HG02642 (cell line): ENCODE data around the gene BSDC1.
"Not testable (repeated sequence)": the region's sequence is repeated elsewhere in the genome, so short reads cannot be mapped to it uniquely, and the experiment has no call there.

Experiments
- ATAC-seq: cut with Tn5 transposase; IDR thresholded peaks from one replicate; pipeline ENCODE4 v1.9.1; 2021; ENCODE audit warnings: mild to moderate bottlenecking; ENCODE audit not compliant: unreplicated experiment, poor library complexity

Gene BSDC1

GRCh38 chr1:32396524-32396923 is 2.3 kb upstream of the BSDC1 start:
- ATAC-seq: not testable (repeated sequence)

- no peak for ATAC-seq
Measured at GRCh38 chr1:32394890-32395432, 720 bp upstream of the BSDC1 start.

GRCh38 chr1:32393832-32394140 is 455 bp downstream of the BSDC1 start:
- ATAC-seq: peak; percentile 18

- ATAC-seq: no peak
Measured at GRCh38 chr1:32393136-32393535, 1.1 kb downstream of the BSDC1 start.

- ATAC-seq: no peak
Measured at GRCh38 chr1:32392325-32392724, 1.9 kb downstream of the BSDC1 start.

- ATAC-seq: no peak
Measured at GRCh38 chr1:32390904-32391870, 3.1 kb downstream of the BSDC1 start.

- no peak for ATAC-seq
Measured at GRCh38 chr1:32388641-32389040, 5.6 kb downstream of the BSDC1 start.

- ATAC-seq: no peak
Measured at GRCh38 chr1:32386676-32387392, 7.4 kb downstream of the BSDC1 start.

- no peak for ATAC-seq
Measured at GRCh38 chr1:32380057-32380456, 14.2 kb downstream of the BSDC1 start.

GRCh38 chr1:32377541-32378220 is 16.6 kb downstream of the BSDC1 start:
- no peak for ATAC-seq

- ATAC-seq: no peak
Measured at GRCh38 chr1:32376199-32376598, 18.0 kb downstream of the BSDC1 start.

- ATAC-seq: no peak
Measured at GRCh38 chr1:32373996-32374592, 20.1 kb downstream of the BSDC1 start.

GRCh38 chr1:32372149-32372756 is 22.0 kb downstream of the BSDC1 start:
- no peak for ATAC-seq

GRCh38 chr1:32367912-32368635 is 26.2 kb downstream of the BSDC1 start:
- no peak for ATAC-seq

- no peak for ATAC-seq
Measured at GRCh38 chr1:32365445-32365844, 28.8 kb downstream of the BSDC1 start.

GRCh38 chr1:32364836-32365235 is 29.4 kb downstream of the BSDC1 start:
- ATAC-seq: no peak

GRCh38 chr1:32363713-32364112 is 30.5 kb downstream of the BSDC1 start:
- no peak for ATAC-seq

- no peak for ATAC-seq
Measured at GRCh38 chr1:32362474-32363313, 31.5 kb downstream of the BSDC1 start, which contains the start of the genes FAM229A and TSSK3. FAM229A (minus strand) TSS chr1:32362485; CDS start chr1:32362091, 394 bp downstream. TSSK3 (plus strand) TSS chr1:32362539; CDS start chr1:32362702, 163 bp downstream.
